GM10248 (cell line): ENCODE results near the gene FCN3.

Source experiments
- CTCF ChIA-PET: fragments of 300-600 bp; sonication (Branson Sonifier 250); formaldehyde crosslinking; extraction: SDS; loops from one replicate; lab custom pipeline; 2021; ENCODE audit warnings: antibody characterized with exemption; lab: Yijun Ruan, JAX
- POLR2A ChIA-PET: fragments of 350-650 bp; sonication (Branson Sonifier 250); formaldehyde crosslinking; extraction: SDS; loops from one replicate; lab custom pipeline; 2020; ENCODE audit warnings: antibody characterized with exemption; lab: Yijun Ruan, JAX
- DNase-seq: peaks from one replicate; pipeline ENCODE4 v3.0.0; 2012; ENCODE audit errors: extremely low spot score
- CTCF ChIP-seq: IDR thresholded peaks from 2 replicates; pipeline ENCODE4 v1.5.1; 2012; ENCODE audit warnings: mild to moderate bottlenecking, low read depth; ENCODE audit errors: extremely low read depth, missing control alignments, control extremely low read depth

Gene FCN3

GRCh38 chr1:27366411-27367159 lies 8.0 kb downstream of the FCN3 start, which contains the start of gene MAP3K6:
Gene MAP3K6 (minus strand): TSS chr1:27366961. CDS start chr1:27366597, 364 bp downstream.
- TF ChIP-seq CTCF: peak; percentile 55
- DNase-seq: peak; percentile 63

GRCh38 chr1:27366113-27366410 lies 8.6 kb downstream of the FCN3 start:
- CTCF ChIA-PET: interaction anchor here (1.0 to 8.2 kb wide), 18 partner anchors 8 to 321 kb away, joined by 3 to 71 read pairs (median 6); partner anchors contain the start of genes CD164L2, FCN3 and GPR3
- TF ChIP-seq CTCF: no peak
- peak; percentile 62 for DNase-seq
- POLR2A ChIA-PET: interaction anchor here (0.7 kb wide), 2 partner anchors 40 to 380 kb away, joined by 6 read pairs; no protein-coding TSS in a partner anchor

More at GRCh38 chr1:27366411-27367159, 8.0 kb downstream of the FCN3 start, which contains the start of gene MAP3K6:
- ChIA-PET CTCF (interaction anchor here (1.0 to 8.2 kb wide), 16 partner anchors 8 to 238 kb away, joined by 3 to 71 read pairs (median 8); partner anchors contain the start of genes CD164L2, FCN3 and GPR3), POLR2A (no interaction called here)

- POLR2A ChIA-PET: interaction anchor here (0.7 kb wide), 2 partner anchors 40 to 379 kb away, joined by 6 read pairs; no protein-coding TSS in a partner anchor
- CTCF ChIA-PET: interaction anchor here (1.0 to 8.2 kb wide), 18 partner anchors 8 to 321 kb away, joined by 3 to 71 read pairs (median 6); partner anchors contain the start of genes CD164L2, FCN3 and GPR3
- no peak for TF ChIP-seq CTCF
- peak; percentile 94 for DNase-seq
Measured at GRCh38 chr1:27365372-27366112, 9.1 kb downstream of the FCN3 start.

GRCh38 chr1:27364696-27365371 lies 9.8 kb downstream of the FCN3 start:
- TF ChIP-seq CTCF: no peak
- ChIA-PET CTCF (interaction anchor here (1.0 to 8.2 kb wide), 12 partner anchors 8 to 320 kb away, joined by 3 to 71 read pairs (median 11); no protein-coding TSS in a partner anchor), POLR2A (no interaction called here)
- DNase-seq: no peak

GRCh38 chr1:27363766-27364695 lies 10.6 kb downstream of the FCN3 start:
- no peak for DNase-seq
- TF ChIP-seq CTCF: no peak
- ChIA-PET CTCF (interaction anchor here (0.9 to 3.3 kb wide), 4 partner anchors 19 to 68 kb away, joined by 4 to 17 read pairs (median 6); no protein-coding TSS in a partner anchor), POLR2A (no interaction called here)
